HPDE6-E6E7 (cell line): ENCODE data around the gene MXI1.
A peak's percentile ranks its signal among the peaks of the same experiment; 100 is the strongest.
"Not testable (repeated sequence)": the region's sequence is repeated elsewhere in the genome, so short reads cannot be mapped to it uniquely, and the experiment has no call there.

Experiments used
- DNase-seq: peaks from one replicate; pipeline ENCODE4 v3.0.0; 2011; ENCODE audit warnings: missing footprints; ENCODE audit errors: extremely low spot score

The MXI1 gene

GRCh38 chr10:110181911-110182310, 25.5 kb upstream of the MXI1 start:
- DNase-seq = no peak

GRCh38 chr10:110184398-110184797, 23.0 kb upstream of the MXI1 start:
- no peak for DNase-seq

GRCh38 chr10:110185646-110186182, 21.7 kb upstream of the MXI1 start:
- not testable (repeated sequence) for DNase-seq

- no peak for DNase-seq
These were observed 17.2 kb upstream of the MXI1 start for GRCh38 chr10:110190170-110190569.

GRCh38 chr10:110192552-110192951, 14.9 kb upstream of the MXI1 start:
- no peak for DNase-seq

GRCh38 chr10:110200503-110200902, 6.9 kb upstream of the MXI1 start:
- no peak for DNase-seq

GRCh38 chr10:110201046-110201445, 6.4 kb upstream of the MXI1 start:
- DNase-seq = not testable (repeated sequence)

GRCh38 chr10:110203500-110204455, 3.6 kb upstream of the MXI1 start:
- no peak for DNase-seq

GRCh38 chr10:110205051-110205675, 2.2 kb upstream of the MXI1 start:
- DNase-seq = no peak

GRCh38 chr10:110207805-110208613, 604 bp downstream of the MXI1 start:
- DNase-seq = peak; percentile 19

- DNase-seq = peak; percentile 29
These were observed 1.4 kb downstream of the MXI1 start for GRCh38 chr10:110208614-110209453.

GRCh38 chr10:110209454-110209925, 2.1 kb downstream of the MXI1 start:
- DNase-seq = peak; percentile 46

GRCh38 chr10:110209926-110210673, 2.7 kb downstream of the MXI1 start:
- DNase-seq = peak; percentile 20

GRCh38 chr10:110210674-110211464, 3.5 kb downstream of the MXI1 start:
- peak; percentile 98 for DNase-seq

- DNase-seq = no peak
These were observed 4.0 kb downstream of the MXI1 start for GRCh38 chr10:110211465-110211843.

GRCh38 chr10:110212119-110213006, 5.0 kb downstream of the MXI1 start:
- DNase-seq = no peak

- no peak for DNase-seq
These were observed 7.0 kb downstream of the MXI1 start for GRCh38 chr10:110214371-110214826.
